HepG2 (cell line): Measurements from ENCODE around the gene MST1R. TPM values are rescaled to one million over a fixed set of nuclear protein-coding genes. Genes with fewer than 3 reads are reported as not detected.
A peak's percentile ranks its signal among the peaks of the same experiment; 100 is the strongest.

ENCODE experiments used
- HDAC1 ChIP-seq: sonication (generic); formaldehyde crosslinking; IDR thresholded peaks from 2 replicates; pipeline ENCODE4 v1.5.1; 2020; ENCODE audit warnings: mild to moderate bottlenecking, missing genetic modification reagents
- IKZF1 ChIP-seq: fragments of 450-650 bp; IDR thresholded peaks from 2 replicates; pipeline ENCODE4 v1.7.1; 2016
- JARID2 ChIP-seq: sonication (generic); formaldehyde crosslinking; IDR thresholded peaks from 2 replicates; pipeline ENCODE4 v1.8.1; 2023; ENCODE audit warnings: missing genetic modification reagents, inconsistent platforms; ENCODE audit not compliant: insufficient replicate concordance
- NFKBIZ ChIP-seq: IDR thresholded peaks from 2 replicates; pipeline ENCODE4 v1.6.1; 2018; ENCODE audit warnings: missing genetic modification reagents, missing compliant biosample characterization
- SMAD1 ChIP-seq: sonication (generic); formaldehyde crosslinking; IDR thresholded peaks from 2 replicates; pipeline ENCODE4 v1.4.0; 2020; ENCODE audit warnings: missing genetic modification reagents, low read depth, mild to moderate bottlenecking, borderline replicate concordance
- ZFP1 ChIP-seq: IDR thresholded peaks from 2 replicates; pipeline ENCODE4 v1.6.1; 2016
- ZFP41 ChIP-seq: sonication (generic); formaldehyde crosslinking; IDR thresholded peaks from 2 replicates; pipeline ENCODE4 v1.4.0; 2020; ENCODE audit warnings: mild to moderate bottlenecking, missing genetic modification reagents, borderline replicate concordance
- ZMAT3 ChIP-seq: sonication (generic); formaldehyde crosslinking; conservative IDR thresholded peaks from 2 replicates; pipeline ENCODE4 v1.7.0; 2021; ENCODE audit warnings: missing genetic modification reagents
- ZNF354B ChIP-seq: sonication (generic); formaldehyde crosslinking; IDR thresholded peaks from 2 replicates; pipeline ENCODE4 v1.8.0; 2022; ENCODE audit warnings: mild to moderate bottlenecking, missing genetic modification reagents
- ZNF761 ChIP-seq: sonication (generic); formaldehyde crosslinking; conservative IDR thresholded peaks from 2 replicates; pipeline ENCODE4 v1.4.0; 2020; ENCODE audit warnings: mild to moderate bottlenecking, missing genetic modification reagents
- ZNF776 ChIP-seq: sonication (generic); formaldehyde crosslinking; IDR thresholded peaks from 2 replicates; pipeline ENCODE4 v1.4.0; 2020; ENCODE audit warnings: mild to moderate bottlenecking, missing genetic modification reagents
- polyA plus RNA-seq, 8 experiments: library from polyadenylated mRNA; depleted of rRNA in 3 of 8; stranded (reverse) in 7 of 8; unstranded in 1 of 8; fragments of >200 nt; fragmentation: Illumina TruSeq in 4 of 8; extraction: Trizol in 4 of 8; gene quantifications; 2 replicates each; pipeline versions ENCODE4 v1.2.1 to v1.2.3, GENCODE V29; 2011 to 2016; ENCODE audit warnings: low read depth in 4 of 8, missing spikeins in 1 of 8, mixed read lengths in 1 of 8; ENCODE audit not compliant: insufficient read depth in 1 of 8
- total RNA-seq, 5 experiments: library from RNA; depleted of rRNA; stranded (reverse); fragments of >200 nt; fragmentation: Illumina TruSeq; extraction: Trizol; gene quantifications; 2 replicates each; pipeline ENCODE4 v1.2.3, GENCODE V29; 2016; ENCODE audit warnings: low read depth in 1 of 5
- TF ChIP-seq, protein P1 (sequence below): sonication (generic); formaldehyde crosslinking; IDR thresholded peaks from one replicate; pipeline ENCODE4 v1.5.1; 2020; ENCODE audit warnings: mild to moderate bottlenecking, missing genetic modification reagents; ENCODE audit errors: not compliant biosample characterization
- TF ChIP-seq, protein P2 (sequence below): sonication (generic); formaldehyde crosslinking; IDR thresholded peaks from 2 replicates; pipeline ENCODE4 v1.4.0; 2020; ENCODE audit warnings: mild to moderate bottlenecking, missing genetic modification reagents
- TF ChIP-seq, protein P3 (sequence below): sonication (generic); formaldehyde crosslinking; conservative IDR thresholded peaks from 2 replicates; pipeline ENCODE4 v1.4.0; 2020; ENCODE audit warnings: missing genetic modification reagents
- TF ChIP-seq, protein P4 (sequence below): sonication (generic); formaldehyde crosslinking; IDR thresholded peaks from 2 replicates; pipeline ENCODE4 v1.4.0; 2020; ENCODE audit warnings: missing genetic modification reagents, borderline replicate concordance

The MST1R gene
- total and polyA plus RNA-seq, 2 of the 13 experiments (the other 11 are each of a cell fraction or from before 2014, with no cell fraction given), result 0.11 to 0.77 TPM

DNA sequence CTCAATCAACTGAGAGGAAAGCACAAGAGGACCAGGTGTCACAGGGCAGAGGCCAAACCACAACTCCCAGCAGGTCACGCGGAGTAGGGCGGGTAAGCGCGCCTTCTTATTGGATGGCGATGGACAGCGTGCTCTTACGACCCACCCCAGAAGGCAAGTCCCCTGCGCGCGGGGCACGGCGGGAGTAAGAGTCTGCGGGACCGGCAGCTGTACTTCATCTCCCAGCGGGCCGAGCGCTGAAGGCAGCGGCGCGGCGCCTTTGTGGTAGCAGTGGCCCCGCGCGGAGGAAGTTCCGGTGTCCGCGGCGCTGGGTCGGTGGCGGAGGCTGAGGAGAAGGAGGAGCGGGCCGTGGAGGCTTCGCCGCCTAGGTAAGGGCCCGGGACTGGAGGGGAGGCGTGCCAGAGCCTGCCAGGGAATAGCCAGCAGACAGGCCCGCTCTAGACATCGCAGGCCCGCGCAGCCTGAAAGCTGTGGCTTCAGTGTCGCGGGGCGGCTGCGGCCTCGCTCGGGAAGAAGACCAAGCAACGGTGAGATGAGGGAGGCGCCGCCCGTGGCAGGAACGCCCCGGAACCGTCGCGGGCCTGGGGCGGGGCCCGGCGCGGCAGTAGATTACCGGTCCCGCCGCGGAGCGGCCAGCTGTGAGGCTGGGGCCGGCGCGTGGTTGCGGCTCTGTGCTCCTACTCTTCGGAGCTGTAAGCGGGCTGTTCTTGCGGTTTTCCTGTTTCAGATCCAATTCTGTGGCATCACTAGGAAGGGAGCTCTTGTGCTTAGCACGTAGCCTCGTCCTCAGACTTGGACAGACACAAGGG, 36.4 kb upstream of the MST1R start, which contains the start of gene RBM6 (continued):
- TF ChIP-seq, protein P1, sequence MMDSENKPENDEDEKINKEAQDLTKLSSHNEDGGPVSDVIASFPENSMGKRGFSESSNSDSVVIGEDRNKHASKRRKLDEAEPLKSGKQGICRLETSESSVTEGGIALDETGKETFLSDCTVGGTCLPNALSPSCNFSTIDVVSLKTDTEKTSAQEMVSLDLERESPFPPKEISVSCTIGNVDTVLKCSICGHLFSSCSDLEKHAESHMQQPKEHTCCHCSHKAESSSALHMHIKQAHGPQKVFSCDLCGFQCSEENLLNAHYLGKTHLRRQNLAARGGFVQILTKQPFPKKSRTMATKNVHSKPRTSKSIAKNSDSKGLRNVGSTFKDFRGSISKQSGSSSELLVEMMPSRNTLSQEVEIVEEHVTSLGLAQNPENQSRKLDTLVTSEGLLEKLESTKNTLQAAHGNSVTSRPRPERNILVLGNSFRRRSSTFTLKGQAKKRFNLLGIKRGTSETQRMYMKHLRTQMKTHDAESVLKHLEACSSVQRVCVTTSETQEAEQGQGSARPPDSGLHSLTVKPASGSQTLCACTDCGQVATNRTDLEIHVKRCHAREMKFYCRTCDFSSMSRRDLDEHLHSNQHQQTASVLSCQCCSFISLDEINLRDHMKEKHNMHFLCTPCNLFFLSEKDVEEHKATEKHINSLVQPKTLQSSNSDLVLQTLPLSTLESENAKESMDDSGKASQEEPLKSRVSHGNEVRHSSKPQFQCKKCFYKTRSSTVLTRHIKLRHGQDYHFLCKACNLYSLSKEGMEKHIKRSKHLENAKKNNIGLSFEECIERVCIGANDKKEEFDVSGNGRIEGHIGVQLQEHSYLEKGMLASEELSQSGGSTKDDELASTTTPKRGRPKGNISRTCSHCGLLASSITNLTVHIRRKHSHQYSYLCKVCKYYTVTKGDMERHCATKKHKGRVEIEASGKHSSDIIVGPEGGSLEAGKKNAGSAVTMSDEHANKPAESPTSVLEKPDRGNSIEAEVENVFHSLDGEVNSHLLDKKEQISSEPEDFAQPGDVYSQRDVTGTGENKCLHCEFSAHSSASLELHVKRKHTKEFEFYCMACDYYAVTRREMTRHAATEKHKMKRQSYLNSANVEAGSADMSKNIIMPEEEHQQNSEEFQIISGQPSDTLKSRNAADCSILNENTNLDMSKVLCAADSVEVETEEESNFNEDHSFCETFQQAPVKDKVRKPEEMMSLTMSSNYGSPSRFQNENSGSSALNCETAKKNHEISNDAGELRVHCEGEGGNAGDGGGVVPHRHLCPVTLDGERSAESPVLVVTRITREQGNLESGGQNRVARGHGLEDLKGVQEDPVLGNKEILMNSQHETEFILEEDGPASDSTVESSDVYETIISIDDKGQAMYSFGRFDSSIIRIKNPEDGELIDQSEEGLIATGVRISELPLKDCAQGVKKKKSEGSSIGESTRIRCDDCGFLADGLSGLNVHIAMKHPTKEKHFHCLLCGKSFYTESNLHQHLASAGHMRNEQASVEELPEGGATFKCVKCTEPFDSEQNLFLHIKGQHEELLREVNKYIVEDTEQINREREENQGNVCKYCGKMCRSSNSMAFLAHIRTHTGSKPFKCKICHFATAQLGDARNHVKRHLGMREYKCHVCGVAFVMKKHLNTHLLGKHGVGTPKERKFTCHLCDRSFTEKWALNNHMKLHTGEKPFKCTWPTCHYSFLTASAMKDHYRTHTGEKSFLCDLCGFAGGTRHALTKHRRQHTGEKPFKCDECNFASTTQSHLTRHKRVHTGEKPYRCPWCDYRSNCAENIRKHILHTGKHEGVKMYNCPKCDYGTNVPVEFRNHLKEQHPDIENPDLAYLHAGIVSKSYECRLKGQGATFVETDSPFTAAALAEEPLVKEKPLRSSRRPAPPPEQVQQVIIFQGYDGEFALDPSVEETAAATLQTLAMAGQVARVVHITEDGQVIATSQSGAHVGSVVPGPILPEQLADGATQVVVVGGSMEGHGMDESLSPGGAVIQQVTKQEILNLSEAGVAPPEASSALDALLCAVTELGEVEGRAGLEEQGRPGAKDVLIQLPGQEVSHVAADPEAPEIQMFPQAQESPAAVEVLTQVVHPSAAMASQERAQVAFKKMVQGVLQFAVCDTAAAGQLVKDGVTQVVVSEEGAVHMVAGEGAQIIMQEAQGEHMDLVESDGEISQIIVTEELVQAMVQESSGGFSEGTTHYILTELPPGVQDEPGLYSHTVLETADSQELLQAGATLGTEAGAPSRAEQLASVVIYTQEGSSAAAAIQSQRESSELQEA (CRISPR knock-in tag), result no peak
- TF ChIP-seq ZNF761 (CRISPR knock-in tag), result no peak
- TF ChIP-seq ZMAT3, result peak; percentile 92
- TF ChIP-seq, protein P2, sequence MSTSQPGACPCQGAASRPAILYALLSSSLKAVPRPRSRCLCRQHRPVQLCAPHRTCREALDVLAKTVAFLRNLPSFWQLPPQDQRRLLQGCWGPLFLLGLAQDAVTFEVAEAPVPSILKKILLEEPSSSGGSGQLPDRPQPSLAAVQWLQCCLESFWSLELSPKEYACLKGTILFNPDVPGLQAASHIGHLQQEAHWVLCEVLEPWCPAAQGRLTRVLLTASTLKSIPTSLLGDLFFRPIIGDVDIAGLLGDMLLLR, result peak; percentile 75
- peak; percentile 90 for TF ChIP-seq ZNF776 (CRISPR knock-in tag)
- TF ChIP-seq ZFP41, result no peak
- no peak for TF ChIP-seq JARID2 (CRISPR knock-in tag)
- no peak for TF ChIP-seq IKZF1
- peak; percentile 83; the same call in 1 of the 2 replicates for TF ChIP-seq ZFP1 (CRISPR knock-in tag)
- peak; percentile 91 for TF ChIP-seq NFKBIZ (CRISPR knock-in tag)
- TF ChIP-seq, protein P3, sequence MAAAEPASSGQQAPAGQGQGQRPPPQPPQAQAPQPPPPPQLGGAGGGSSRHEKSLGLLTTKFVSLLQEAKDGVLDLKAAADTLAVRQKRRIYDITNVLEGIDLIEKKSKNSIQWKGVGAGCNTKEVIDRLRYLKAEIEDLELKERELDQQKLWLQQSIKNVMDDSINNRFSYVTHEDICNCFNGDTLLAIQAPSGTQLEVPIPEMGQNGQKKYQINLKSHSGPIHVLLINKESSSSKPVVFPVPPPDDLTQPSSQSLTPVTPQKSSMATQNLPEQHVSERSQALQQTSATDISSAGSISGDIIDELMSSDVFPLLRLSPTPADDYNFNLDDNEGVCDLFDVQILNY (CRISPR knock-in tag), result no peak
- TF ChIP-seq SMAD1, result no peak
- TF ChIP-seq ZNF354B (CRISPR knock-in tag), result no peak
- TF ChIP-seq, protein P4, sequence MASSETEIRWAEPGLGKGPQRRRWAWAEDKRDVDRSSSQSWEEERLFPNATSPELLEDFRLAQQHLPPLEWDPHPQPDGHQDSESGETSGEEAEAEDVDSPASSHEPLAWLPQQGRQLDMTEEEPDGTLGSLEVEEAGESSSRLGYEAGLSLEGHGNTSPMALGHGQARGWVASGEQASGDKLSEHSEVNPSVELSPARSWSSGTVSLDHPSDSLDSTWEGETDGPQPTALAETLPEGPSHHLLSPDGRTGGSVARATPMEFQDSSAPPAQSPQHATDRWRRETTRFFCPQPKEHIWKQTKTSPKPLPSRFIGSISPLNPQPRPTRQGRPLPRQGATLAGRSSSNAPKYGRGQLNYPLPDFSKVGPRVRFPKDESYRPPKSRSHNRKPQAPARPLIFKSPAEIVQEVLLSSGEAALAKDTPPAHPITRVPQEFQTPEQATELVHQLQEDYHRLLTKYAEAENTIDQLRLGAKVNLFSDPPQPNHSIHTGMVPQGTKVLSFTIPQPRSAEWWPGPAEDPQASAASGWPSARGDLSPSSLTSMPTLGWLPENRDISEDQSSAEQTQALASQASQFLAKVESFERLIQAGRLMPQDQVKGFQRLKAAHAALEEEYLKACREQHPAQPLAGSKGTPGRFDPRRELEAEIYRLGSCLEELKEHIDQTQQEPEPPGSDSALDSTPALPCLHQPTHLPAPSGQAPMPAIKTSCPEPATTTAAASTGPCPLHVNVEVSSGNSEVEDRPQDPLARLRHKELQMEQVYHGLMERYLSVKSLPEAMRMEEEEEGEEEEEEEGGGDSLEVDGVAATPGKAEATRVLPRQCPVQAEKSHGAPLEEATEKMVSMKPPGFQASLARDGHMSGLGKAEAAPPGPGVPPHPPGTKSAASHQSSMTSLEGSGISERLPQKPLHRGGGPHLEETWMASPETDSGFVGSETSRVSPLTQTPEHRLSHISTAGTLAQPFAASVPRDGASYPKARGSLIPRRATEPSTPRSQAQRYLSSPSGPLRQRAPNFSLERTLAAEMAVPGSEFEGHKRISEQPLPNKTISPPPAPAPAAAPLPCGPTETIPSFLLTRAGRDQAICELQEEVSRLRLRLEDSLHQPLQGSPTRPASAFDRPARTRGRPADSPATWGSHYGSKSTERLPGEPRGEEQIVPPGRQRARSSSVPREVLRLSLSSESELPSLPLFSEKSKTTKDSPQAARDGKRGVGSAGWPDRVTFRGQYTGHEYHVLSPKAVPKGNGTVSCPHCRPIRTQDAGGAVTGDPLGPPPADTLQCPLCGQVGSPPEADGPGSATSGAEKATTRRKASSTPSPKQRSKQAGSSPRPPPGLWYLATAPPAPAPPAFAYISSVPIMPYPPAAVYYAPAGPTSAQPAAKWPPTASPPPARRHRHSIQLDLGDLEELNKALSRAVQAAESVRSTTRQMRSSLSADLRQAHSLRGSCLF (CRISPR knock-in tag), result no peak
- peak; percentile 92 for TF ChIP-seq HDAC1 (CRISPR knock-in tag)
